GM18951 (cell line): ENCODE data around the gene KCNQ1.

Experiments
- POLR2A ChIP-seq: IDR thresholded peaks from 4 replicates; pipeline ENCODE4 v1.6.1; 2011; ENCODE audit warnings: mild to moderate bottlenecking; ENCODE audit not compliant: insufficient read length, insufficient read depth; ENCODE audit errors: extremely low read depth
- in situ Hi-C: fragments of 300-500 bp; cut with MboI; formaldehyde crosslinking; loops from one replicate; pipeline ENCODE4 v1.12.0; 2022; ENCODE audit warnings: low sequenced_read_pairs, mixed read lengths, inconsistent platforms; ENCODE audit not compliant: unreplicated experiment

The KCNQ1 gene

GRCh38 chr11:2708757-2709281 is 264.0 kb downstream of the KCNQ1 start:
- no peak for TF ChIP-seq POLR2A
- in situ Hi-C loops: no loop called here

DNA sequence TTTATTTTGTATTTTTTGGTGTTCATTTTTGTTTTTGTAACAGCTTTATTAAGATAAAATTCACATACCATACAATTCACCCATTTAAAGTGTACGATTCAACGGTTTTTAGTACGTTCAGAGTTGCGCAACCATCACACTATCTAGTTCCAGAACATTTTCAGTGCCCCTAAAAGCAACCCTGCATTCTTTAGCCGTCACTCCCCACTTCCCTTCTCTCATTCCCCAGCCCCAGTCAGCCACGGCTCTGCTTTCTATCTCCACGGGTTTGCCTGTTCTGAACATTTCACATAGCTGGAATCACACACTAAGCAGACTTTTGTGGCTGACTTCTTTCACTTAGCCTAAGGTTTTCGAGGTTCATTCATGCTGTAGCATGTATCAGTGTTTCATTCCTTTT is 264.6 kb downstream of the KCNQ1 start:
- in situ Hi-C loops: no loop called here
- no peak for TF ChIP-seq POLR2A

DNA sequence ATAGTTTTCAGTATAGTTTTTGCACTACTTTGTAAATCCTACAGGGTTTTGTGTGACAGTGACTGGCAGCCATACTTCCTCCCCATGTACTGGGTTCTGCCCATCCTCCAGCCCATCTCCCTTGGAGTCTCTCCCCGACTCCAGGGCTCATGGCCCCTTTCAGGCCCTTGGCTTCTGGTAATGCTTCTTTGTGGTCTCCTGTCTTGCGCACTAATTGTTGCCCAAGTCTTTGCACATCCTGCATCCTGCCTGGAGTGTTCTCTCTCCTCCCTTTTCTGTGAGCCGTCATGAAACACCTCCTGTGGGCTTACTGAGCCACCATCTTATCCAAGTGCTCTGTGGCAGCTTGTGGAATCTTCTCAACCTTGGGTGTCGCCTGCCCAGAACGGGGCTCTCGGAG is 266.4 kb downstream of the KCNQ1 start:
- no peak for TF ChIP-seq POLR2A
- in situ Hi-C loops: no loop called here

DNA sequence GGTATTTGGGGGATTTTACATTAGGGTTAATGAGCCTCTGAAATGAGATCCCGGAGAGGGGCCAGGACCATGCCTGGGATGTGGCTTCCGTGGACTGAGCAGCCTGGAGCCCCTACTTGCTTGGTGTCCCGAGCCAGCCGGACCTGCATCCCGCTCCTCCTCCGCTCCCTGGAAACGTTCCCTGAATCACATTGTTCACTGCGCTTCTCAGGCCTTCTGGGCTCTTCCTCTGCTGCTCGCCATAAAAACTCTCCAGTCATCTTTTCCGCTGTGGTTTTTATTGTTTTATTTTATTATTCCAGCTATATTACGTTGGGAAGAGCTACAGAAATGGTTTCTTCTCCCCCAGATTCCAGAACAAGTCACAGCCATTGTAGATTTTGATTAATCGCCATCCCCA is 268.3 kb downstream of the KCNQ1 start:
- TF ChIP-seq POLR2A: no peak
- in situ Hi-C loops: no loop called here

DNA sequence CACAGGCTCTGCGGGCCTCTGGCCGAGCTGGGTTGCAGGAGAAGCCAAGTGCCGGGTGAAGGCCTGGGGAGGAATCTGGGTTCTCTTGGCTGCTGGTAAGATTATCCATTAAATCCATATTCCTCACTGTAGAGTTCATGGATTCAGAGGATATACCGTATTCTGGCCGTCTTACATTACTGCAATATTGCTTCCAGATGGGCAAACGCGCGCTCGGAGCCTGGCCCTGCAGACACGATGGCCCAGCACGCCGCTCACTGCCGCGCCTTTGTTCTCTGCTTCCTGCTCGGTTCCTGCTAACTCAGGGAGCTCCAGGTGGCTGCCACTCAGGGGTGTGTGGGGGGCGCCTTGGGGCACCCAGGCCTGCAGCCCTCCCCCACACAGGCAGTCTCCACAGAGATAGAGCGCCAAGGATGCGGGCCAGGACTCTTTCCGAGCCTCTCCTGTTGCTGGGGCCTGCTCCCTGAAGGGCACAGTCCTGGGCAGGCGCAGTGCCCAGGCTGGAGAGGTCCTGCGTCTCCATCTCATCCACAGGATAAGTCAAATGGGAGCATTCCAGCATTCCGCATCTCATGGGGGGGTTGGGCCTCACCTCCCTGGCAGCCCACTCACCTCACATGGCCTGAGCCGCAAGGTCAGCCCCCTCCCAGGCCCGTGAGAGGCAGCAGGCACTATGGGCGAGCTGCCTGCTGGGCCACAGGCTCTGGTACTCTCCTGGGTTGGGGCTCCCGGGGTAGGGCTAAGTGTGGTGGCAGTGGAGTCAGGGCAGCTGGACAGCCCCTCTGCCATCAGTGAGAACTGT is 269.1 kb downstream of the KCNQ1 start:
- in situ Hi-C loops: no loop called here
- no peak for TF ChIP-seq POLR2A

DNA sequence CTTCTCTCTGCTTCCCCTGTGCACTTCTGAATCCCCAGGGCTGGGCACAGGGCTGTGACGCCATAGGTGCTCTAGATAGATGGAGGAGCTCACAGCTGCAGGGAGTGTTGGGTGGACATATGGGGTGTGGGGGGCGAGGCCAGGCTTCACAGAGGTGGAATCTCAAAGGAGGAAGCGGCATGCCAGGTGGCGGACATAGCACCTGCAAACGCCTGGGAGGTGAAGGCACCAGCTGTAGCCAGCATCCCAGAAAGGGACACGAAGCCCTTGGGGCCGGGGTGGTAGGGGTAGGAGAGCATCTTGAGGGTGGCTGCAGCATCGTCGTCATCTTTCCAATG is 269.6 kb downstream of the KCNQ1 start:
- no peak for TF ChIP-seq POLR2A
- in situ Hi-C loops: no loop called here

DNA sequence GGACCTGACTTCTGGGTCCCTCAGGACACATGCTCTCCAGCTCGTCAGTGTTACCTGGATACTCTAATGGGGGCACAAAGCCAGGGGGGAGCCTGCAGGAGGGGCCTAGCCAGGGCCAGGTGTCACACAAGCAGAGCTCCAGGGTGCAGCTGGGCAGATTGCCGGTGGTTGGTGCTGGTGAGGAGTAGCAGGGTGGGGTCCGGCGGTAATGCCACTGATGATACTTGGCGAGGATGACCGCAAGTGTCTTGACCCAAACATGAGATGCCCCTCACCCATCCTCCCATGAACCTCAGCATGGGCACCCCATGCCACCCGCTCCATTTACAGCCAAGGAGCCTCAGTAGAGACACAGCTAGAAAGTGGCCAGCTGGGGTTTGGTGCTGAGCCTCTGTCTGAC is 270.1 kb downstream of the KCNQ1 start:
- TF ChIP-seq POLR2A: no peak
- in situ Hi-C loops: no loop called here

DNA sequence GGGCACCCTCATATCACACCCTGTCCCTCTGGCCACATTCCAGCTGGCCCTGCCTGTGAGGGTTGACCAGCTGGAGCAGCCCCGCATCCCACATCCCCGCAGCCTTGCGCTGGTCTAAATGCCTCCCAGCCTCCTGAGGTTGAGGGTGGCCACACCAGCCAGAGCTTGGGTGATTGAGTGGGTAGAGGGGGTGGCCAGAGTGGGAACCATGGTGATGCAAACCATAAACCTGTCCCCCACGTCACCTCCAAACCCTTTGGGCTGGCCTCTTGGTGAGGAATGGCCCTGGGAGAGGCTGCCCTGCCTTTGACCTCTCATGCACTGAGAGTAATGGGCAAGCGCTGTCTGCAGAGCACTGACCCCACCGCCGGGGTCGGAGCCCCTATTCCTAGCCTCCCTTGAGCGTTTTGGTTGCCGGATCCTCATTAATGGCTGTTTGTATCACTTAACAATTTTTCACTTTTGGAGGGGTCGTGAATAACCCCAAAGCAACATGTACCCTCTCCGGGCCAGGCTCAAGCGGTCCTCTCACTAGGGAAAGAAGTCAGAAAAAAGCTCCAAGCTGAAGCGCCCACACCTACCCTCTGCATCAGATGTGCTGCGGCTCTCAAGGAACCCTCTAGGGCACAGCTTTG is 271.0 kb downstream of the KCNQ1 start:
- no peak for TF ChIP-seq POLR2A
- in situ Hi-C loops: no loop called here

DNA sequence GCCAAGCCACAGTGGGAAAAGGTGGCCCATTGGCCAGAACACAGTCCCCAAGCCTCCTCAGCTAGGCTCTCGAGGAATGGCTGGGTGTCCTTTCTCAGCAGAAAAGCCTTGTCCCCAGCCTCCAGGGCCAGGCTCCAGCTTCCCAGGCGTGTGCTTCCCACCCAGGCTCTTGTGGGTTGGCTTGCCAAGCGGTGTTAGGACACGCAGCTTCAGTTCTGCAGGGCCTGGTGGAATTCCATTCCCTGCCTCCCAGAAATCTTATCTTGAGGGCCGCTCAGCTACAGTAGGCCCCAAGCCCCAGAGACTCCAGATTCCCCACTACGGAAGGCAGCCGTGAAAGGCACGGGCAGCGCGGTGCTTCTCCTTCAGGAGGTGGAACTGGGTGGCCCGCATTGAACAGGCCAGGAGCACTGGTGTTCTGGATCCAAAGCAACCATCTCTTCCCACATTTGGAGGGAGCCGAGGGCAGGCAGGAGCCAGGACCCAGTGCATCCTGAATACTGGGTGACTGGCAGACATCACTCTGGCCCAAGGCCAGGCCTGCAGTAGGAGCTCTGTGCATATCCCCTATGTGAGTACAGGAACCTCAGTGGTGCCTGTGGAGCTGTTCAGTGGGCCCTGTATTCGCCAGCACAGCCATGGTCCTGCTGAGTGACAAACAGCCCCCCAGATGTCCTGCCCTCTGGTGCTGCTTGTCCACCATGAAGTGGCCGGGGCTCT is 271.7 kb downstream of the KCNQ1 start:
- TF ChIP-seq POLR2A: no peak
- in situ Hi-C loops: no loop called here

DNA sequence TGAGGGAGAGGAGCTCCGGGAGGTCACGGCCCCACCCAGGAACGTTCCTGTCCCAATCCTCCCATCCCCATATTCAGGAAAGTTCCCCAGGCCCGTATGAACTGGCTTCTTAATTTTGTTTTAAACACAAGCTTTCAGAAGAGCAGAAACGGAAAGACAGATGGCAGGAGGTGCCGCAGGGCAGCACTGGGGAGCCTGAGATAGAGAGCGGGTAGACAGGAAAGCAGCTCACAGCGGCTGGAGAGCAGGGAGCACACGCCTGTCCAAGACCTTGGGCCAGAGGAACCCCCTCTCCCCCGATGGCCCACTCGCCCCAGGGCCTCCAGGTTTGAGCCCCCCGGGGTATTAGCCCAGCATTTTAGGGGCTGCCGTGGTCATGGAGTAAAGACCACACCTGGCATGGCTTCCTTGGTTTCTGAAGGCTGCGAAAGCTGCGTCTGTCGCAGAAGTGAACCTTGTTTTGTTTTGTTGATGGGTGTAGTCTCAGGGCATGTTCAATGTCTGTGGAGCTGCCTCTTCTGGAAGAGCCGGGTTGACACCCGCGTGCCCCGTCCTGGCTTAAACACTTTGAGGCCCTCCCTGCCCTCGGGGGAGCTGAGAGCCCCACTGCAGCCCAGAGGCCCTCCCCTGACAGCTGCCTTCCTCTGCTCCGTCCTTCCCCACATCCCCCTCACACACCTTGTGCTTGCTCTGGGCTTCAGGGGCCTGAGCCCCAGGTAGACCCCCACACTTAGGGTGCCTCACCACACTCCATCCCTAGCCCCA is 272.9 kb downstream of the KCNQ1 start:
- in situ Hi-C loops: no loop called here
- no peak for TF ChIP-seq POLR2A

DNA sequence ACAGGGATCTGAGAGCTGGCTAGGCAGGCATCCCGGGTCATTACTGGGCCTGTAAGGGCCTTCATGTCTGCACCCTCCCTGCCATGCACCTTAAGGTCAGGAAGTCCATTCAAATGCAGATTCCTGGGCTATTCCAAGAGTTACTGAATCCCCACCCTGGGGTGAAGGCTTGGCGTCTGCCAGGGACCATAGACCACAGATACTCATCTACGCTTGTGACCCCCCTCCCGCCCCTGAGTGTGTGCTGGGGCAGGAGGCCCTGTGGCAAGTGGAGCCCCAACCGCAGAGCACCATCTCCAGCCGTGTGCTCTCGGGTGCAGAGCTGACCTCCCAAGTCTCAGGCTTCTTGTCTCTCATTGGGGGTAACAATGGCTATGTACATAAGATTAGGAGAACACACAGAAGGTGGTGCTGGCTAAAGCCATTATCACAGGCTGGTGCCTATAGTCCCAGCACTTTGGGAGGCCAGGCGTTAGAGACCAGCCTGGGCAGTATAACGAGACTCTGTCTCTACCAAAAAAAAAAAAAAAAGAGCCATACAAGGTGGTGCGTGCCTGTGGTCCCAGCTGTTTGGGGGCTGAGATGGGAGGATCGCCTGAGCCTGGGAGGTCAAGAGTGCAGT is 274.1 kb downstream of the KCNQ1 start:
- TF ChIP-seq POLR2A: no peak
- in situ Hi-C loops: no loop called here

DNA sequence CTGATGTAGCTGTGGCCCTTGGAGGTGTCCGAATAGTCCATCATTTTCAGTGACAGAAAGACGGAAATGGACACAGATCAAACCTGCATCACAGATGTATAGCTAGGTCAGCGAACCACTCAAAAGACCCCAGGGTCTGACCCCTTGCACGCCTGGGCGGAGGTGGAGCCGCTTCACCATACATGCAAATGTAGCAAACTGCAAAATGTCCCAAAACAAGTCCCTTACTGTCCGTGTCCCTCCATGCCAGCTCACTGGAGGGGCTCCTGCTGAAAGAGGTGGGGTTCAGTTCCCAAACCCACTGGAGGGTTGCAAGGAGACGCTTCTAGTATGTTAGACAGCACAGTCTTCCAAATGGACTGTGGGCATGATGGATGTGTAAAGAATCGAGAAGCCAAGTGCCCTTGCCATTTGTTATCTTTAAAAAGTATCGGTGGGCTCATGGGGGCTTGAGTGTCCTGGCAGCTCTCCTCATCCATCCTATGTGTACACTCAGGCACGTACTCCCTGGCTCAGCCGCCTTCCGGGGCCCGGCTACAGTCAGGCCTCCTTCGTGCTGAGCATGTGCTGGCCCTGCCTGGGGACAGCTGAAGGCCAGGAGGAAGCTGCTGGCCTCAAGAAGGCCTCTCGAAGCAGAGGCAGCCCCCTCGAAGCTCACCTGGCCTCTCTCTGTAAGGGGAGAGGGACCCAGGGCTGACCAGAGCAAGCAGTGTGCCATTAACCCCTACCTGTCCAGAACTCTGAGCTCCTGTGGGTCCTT is 275.2 kb downstream of the KCNQ1 start:
- in situ Hi-C loops: no loop called here
- no peak for TF ChIP-seq POLR2A

GRCh38 chr11:2721210-2721916 is 276.6 kb downstream of the KCNQ1 start:
- no peak for TF ChIP-seq POLR2A
- in situ Hi-C loops: no loop called here
